ENCODE data around the gene ANO5. TPM values are rescaled to one million over a fixed set of nuclear protein-coding genes. Genes with fewer than 3 reads are reported as not detected.

ANO5 gene
- total and polyA plus RNA-seq, 2 of the 8 experiments (the other 6 are each of a cell fraction or from before 2014, with no cell fraction given) = 2.6 to 5.0 TPM

- TF ChIP-seq HDAC2 (IDR thresholded peaks at IDR 0.05; ENCODE audit: borderline replicate concordance in 1 of 2, low read depth in 2 of 2, low read length in 2 of 2) = no peak
Measured at GRCh38 chr11:22179626-22180025, 13.3 kb upstream of the ANO5 start (continued).

Measured in H1 (cell line).